C4-2B (cell line): ENCODE measurements around the gene ICOS.
"Not testable (repeated sequence)": the region's sequence is repeated elsewhere in the genome, so short reads cannot be mapped to it uniquely, and the experiment has no call there.

Experiments
- H3K27ac ChIP-seq: fragments of 450-650 bp; 2 replicates; pipeline ENCODE4 v1.5.1; 2017
- ZFX ChIP-seq: fragments of 450-650 bp; IDR thresholded peaks from 2 replicates; pipeline ENCODE4 v1.6.1; 2017
- TF ChIP-seq, protein P1 (sequence below): fragments of 450-650 bp; conservative IDR thresholded peaks from 2 replicates; pipeline ENCODE4 v1.5.1; 2017; ENCODE audit warnings: mild to moderate bottlenecking

The ICOS gene

DNA sequence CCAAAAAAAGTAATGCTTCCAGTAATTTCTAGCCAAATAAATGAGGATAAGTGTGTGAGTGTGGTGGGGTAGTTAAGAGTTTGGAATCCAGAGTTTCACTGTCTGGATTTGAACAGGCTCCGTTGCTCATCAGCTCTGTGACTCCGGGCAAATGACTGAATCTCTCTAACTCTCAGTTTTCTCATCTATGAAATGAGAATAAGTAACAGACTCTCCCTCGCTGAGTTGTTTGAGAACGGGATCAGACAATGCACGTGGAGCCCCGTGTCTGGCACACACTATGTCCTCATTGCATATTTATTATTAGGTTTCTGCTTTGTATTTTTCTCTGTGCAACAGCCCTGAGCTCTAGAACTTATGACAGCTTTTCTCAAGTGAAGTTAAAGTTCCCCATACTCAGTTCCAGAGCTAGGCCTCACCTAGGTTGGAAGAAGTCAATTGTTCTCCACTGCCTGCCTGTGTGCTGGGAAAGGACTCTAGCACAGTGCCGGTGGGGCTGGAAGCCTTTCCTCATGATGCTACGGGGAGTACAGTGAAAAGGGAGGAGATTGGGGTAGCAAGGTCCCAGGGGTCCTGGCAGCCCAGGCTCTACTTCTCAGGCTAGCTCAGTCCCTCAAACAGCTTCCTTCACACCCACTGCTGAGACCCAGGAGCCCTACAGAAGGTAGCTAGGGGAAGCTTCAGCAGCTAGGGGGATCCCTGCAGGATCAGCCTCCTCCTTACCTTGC, 1.7 kb upstream of the ICOS start:
- H3K27ac ChIP-seq, result no peak overlapping the region
- no peak for TF ChIP-seq ZFX
- TF ChIP-seq, protein P1, sequence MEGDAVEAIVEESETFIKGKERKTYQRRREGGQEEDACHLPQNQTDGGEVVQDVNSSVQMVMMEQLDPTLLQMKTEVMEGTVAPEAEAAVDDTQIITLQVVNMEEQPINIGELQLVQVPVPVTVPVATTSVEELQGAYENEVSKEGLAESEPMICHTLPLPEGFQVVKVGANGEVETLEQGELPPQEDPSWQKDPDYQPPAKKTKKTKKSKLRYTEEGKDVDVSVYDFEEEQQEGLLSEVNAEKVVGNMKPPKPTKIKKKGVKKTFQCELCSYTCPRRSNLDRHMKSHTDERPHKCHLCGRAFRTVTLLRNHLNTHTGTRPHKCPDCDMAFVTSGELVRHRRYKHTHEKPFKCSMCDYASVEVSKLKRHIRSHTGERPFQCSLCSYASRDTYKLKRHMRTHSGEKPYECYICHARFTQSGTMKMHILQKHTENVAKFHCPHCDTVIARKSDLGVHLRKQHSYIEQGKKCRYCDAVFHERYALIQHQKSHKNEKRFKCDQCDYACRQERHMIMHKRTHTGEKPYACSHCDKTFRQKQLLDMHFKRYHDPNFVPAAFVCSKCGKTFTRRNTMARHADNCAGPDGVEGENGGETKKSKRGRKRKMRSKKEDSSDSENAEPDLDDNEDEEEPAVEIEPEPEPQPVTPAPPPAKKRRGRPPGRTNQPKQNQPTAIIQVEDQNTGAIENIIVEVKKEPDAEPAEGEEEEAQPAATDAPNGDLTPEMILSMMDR, result no peak

DNA sequence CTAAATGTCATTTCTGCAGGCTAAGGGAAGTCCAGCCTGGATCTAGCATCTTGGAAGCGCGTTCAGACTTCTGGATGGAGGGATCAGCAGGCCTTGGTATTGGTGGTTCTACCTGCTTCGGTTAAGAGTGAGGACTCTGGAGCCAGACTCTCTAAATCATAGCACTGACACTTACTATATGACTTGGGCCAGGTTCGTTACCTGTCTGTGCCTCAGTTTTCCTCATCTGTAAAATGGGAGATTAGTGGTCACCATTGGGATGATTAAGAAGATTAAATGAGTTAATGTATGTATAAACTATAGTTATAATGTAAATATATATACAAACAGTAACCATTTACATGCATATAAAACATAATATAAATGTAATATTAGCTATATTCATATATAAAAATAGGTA, 995 bp upstream of the ICOS start:
- H3K27ac ChIP-seq, result no peak overlapping the region
- TF ChIP-seq ZFX, result no peak
- TF ChIP-seq, protein P1, result no peak

DNA sequence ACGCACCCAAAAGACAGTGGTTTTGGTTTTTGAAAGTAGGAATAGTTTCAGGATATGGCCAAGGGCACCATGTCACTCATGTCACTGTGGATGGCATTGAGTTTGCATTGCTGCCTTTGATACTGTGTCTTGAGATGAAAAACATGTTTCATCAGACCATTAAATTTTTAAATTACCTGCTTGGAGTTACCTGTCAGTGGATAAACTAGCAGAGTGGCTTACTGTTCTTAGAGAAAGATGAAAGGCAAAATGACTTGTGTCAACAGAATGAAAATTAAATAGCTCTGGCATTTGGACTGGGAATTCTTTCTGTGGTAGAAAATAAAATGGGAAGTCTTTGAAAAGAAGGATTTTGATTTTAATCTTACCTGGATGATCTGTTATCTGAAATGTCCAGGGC, 386 bp downstream of the ICOS start:
- no peak overlapping the region for H3K27ac ChIP-seq
- TF ChIP-seq ZFX, result no peak
- TF ChIP-seq, protein P1, result no peak

DNA sequence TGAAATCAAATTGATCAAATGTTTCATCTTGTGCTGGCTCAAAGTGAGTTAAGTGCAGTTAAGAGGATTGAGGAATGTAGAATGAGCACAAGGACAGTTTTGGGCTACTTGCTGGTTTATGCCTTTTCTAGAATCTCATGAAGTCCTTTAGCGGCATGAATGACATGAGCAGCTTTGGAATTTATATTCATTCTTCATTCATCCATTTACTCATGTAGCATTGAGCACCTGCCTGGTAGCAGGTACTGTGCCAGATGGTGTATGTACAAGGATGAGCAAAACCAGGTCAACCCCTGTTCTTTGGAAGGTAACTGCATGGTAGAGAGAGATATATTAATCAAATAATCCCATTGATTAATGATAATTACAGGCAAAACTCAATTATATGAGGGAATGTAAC, 1.2 kb downstream of the ICOS start:
- no peak overlapping the region for H3K27ac ChIP-seq
- TF ChIP-seq, protein P1, result no peak
- TF ChIP-seq ZFX, result no peak

DNA sequence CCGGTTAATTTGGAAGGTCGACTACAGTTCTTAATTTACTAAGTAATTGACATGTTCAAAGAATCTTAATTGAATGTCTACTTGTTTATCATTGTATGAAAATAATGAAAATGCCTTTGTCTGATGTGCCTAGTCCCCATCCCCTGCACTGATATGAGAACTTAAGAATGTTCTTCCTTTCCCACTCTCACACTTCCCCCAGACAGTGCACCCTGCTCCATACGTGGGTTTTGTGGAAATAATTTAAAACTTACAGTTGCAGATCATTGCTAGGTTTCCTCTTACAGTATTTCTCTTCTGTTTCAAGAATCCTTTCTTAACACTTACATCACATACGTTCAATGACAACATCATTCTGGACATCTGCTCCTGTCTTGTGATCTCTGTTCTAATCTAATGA, 3.5 kb downstream of the ICOS start:
- no peak overlapping the region for H3K27ac ChIP-seq
- no peak for TF ChIP-seq ZFX
- TF ChIP-seq, protein P1, result no peak

DNA sequence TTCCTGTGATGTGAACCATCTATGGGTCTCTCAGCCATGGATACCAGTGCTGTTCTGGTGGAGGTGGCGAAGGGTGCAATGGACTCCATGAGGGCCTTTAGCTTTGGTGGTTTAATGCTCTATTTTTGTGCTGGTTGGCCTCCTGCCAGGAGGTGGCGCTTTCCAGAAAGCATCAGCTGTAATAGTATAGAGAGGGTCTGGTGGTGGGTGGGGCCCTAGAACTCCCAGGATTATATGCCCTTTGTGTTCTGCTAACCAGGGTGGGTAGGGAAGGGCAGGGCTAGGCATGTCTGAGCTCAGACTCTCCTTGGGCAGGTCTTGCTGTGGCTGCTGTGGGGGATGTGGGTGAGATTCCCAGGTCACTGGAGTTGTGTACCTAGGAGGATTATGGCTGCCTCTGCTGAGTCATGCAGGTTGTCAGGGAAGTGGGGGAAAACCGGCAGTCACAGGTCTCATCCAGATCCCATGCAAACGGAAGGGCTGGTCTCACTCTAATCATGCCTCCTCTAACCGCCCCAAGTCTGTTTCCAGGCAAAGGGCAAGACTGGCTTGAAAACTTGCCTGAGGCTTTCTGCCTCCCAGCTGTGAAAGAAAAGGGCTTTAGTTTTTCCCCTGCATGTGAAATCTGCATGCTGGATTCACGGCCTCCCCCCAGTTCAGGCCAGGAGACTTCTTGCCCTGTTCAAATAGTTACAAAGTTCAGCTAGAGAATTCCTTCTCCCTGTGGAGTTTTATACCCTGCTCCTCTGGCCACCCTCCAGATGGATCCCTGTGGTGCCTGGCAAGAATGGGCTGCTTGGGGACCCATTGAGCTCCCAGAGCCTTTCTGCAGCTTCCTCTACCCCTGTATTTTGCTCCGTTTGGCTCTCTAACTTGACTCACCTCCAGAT, 7.2 kb downstream of the ICOS start:
- not testable (repeated sequence) for H3K27ac ChIP-seq

DNA sequence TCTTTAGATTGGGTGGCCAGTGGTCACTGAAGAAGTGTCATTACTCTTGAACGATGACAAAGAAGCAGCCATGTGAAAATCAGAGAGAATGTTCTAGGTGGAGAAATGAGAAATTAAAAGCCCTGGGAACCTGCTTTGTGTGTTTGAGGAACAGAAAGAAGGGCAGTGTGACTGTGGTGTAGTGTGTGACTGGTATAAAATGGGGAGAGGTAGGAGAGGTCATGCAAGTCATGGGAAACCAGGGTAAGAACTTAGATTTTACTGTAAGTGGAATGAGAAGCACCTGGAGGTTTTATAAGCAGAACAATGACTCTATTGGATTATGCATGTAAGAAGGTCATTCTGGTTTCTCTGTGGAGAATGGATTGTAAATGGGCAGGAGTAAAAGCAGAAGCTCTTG, 12.2 kb downstream of the ICOS start:
- H3K27ac ChIP-seq, result no peak overlapping the region
- no peak for TF ChIP-seq ZFX
- TF ChIP-seq, protein P1, result no peak
